GM18505 (cell line): Measurements from ENCODE around the gene KIF5C.
A peak's percentile ranks its signal among the peaks of the same experiment; 100 is the strongest.

Experiments
- ATAC-seq: cut with Tn5 transposase; IDR thresholded peaks from one replicate; pipeline ENCODE4 v1.9.1; 2021; ENCODE audit not compliant: unreplicated experiment
- POLR2A ChIP-seq: IDR thresholded peaks from 4 replicates; pipeline ENCODE4 v1.6.1; 2011; ENCODE audit warnings: borderline replicate concordance; ENCODE audit not compliant: insufficient read depth, insufficient read length; ENCODE audit errors: extremely low read depth

Gene KIF5C

GRCh38 chr2:149034406-149034805 lies 159.4 kb downstream of the KIF5C start:
- no peak for TF ChIP-seq POLR2A
- no peak for ATAC-seq

GRCh38 chr2:149036507-149037293 lies 161.7 kb downstream of the KIF5C start:
- TF ChIP-seq POLR2A: no peak
- ATAC-seq: no peak

- no peak for ATAC-seq
- no peak for TF ChIP-seq POLR2A
These were observed 162.8 kb downstream of the KIF5C start for GRCh38 chr2:149037851-149038250.

- ATAC-seq: peak; percentile 64
- no peak for TF ChIP-seq POLR2A
These were observed 163.6 kb downstream of the KIF5C start, which contains the start of gene LYPD6B for GRCh38 chr2:149038442-149039212. LYPD6B (plus strand) TSS chr2:149038699; CDS start chr2:149130949, 92,250 bp downstream.

- no peak for TF ChIP-seq POLR2A
- ATAC-seq: no peak
These were observed 164.2 kb downstream of the KIF5C start for GRCh38 chr2:149039213-149039724.

- ATAC-seq: no peak
- TF ChIP-seq POLR2A: no peak
These were observed 165.4 kb downstream of the KIF5C start for GRCh38 chr2:149040451-149040850.

- TF ChIP-seq POLR2A: no peak
- ATAC-seq: no peak
These were observed 166.5 kb downstream of the KIF5C start for GRCh38 chr2:149041482-149041881.

GRCh38 chr2:149042881-149043280 lies 167.9 kb downstream of the KIF5C start:
- no peak for ATAC-seq
- no peak for TF ChIP-seq POLR2A

- ATAC-seq: no peak
These were observed 169.5 kb downstream of the KIF5C start for GRCh38 chr2:149044500-149044899.

GRCh38 chr2:149047118-149047517 lies 172.1 kb downstream of the KIF5C start:
- no peak for TF ChIP-seq POLR2A
- no peak for ATAC-seq

More at GRCh38 chr2:149044500-149044899, 169.5 kb downstream of the KIF5C start:
- no peak for TF ChIP-seq POLR2A

GRCh38 chr2:149049142-149049541 lies 174.1 kb downstream of the KIF5C start:
- no peak for TF ChIP-seq POLR2A
- no peak for ATAC-seq

- ATAC-seq: peak; percentile 91
These were observed 175.2 kb downstream of the KIF5C start for GRCh38 chr2:149050188-149050587.

GRCh38 chr2:149055751-149056150 lies 180.7 kb downstream of the KIF5C start:
- ATAC-seq: no peak
- no peak for TF ChIP-seq POLR2A

More at GRCh38 chr2:149050188-149050587, 175.2 kb downstream of the KIF5C start:
- no peak for TF ChIP-seq POLR2A
